Measurements from ENCODE around the gene UTP14C. TPM values are rescaled to one million over a fixed set of nuclear protein-coding genes. Genes with fewer than 3 reads are reported as not detected.

Gene UTP14C
- total and polyA plus RNA-seq, 2 experiments from 2014 or later, result 11.4 to 22.9 TPM

GRCh38 chr13:52004511-52005170, 19.9 kb upstream of the UTP14C start:
- Mint-ChIP-seq H3K4me1 (peaks cover 21% of the 10 kb centered on the region), H3K36me3 (ENCODE audit: low read depth) (peaks cover 8% of the 10 kb centered on the region), H3K4me3 (no peak overlapping the region), H3K9me3 (peaks cover 4% of the 10 kb centered on the region; the same call in 2 of the 3 replicates), H3K27ac (no peak overlapping the region), H3K27me3 (ENCODE audit: insufficient read depth, low read depth, poor library complexity) (peaks cover 15% of the 10 kb centered on the region)
- no peak for ATAC-seq
- Histone ChIP-seq H3K79me2 (replicated peaks; ENCODE audit: insufficient read depth) (peaks cover 1% of the 10 kb centered on the region), H3K27ac (ENCODE audit: low read depth) (no peak overlapping the region), H2AFZ (no peak overlapping the region), H3K36me3 (ENCODE audit: insufficient read depth) (no peaks in the 10 kb centered on the region), H3K4me3 (no peak overlapping the region), H3F3A (replicated peaks; ENCODE audit: low read depth) (no peaks in the 10 kb centered on the region), H3K4me2 (no peak overlapping the region), H3K9me2 (ENCODE audit: insufficient read depth) (no peaks in the 10 kb centered on the region), H3K4me1 (ENCODE audit: insufficient read depth) (peaks cover 5% of the 10 kb centered on the region), H4K20me1 (replicated peaks; ENCODE audit: insufficient read depth) (0 out of 2 replicates have a peak, but pooled peaks cover 1% of the 10 kb centered on the region), H3K27me3 (ENCODE audit: insufficient read depth) (peaks cover 11% of the 10 kb centered on the region)
- no peak for DNase-seq (ENCODE audit: low spot score)
- TF ChIP-seq ZNF331 (CRISPR knock-in tag; IDR thresholded peaks at IDR 0.05; ENCODE audit: low read depth), result no peak
- no peak for TF ChIP-seq EZH2phosphoT487 (IDR thresholded peaks at IDR 0.05; ENCODE audit: unreplicated experiment)
- TF ChIP-seq, protein P1, sequence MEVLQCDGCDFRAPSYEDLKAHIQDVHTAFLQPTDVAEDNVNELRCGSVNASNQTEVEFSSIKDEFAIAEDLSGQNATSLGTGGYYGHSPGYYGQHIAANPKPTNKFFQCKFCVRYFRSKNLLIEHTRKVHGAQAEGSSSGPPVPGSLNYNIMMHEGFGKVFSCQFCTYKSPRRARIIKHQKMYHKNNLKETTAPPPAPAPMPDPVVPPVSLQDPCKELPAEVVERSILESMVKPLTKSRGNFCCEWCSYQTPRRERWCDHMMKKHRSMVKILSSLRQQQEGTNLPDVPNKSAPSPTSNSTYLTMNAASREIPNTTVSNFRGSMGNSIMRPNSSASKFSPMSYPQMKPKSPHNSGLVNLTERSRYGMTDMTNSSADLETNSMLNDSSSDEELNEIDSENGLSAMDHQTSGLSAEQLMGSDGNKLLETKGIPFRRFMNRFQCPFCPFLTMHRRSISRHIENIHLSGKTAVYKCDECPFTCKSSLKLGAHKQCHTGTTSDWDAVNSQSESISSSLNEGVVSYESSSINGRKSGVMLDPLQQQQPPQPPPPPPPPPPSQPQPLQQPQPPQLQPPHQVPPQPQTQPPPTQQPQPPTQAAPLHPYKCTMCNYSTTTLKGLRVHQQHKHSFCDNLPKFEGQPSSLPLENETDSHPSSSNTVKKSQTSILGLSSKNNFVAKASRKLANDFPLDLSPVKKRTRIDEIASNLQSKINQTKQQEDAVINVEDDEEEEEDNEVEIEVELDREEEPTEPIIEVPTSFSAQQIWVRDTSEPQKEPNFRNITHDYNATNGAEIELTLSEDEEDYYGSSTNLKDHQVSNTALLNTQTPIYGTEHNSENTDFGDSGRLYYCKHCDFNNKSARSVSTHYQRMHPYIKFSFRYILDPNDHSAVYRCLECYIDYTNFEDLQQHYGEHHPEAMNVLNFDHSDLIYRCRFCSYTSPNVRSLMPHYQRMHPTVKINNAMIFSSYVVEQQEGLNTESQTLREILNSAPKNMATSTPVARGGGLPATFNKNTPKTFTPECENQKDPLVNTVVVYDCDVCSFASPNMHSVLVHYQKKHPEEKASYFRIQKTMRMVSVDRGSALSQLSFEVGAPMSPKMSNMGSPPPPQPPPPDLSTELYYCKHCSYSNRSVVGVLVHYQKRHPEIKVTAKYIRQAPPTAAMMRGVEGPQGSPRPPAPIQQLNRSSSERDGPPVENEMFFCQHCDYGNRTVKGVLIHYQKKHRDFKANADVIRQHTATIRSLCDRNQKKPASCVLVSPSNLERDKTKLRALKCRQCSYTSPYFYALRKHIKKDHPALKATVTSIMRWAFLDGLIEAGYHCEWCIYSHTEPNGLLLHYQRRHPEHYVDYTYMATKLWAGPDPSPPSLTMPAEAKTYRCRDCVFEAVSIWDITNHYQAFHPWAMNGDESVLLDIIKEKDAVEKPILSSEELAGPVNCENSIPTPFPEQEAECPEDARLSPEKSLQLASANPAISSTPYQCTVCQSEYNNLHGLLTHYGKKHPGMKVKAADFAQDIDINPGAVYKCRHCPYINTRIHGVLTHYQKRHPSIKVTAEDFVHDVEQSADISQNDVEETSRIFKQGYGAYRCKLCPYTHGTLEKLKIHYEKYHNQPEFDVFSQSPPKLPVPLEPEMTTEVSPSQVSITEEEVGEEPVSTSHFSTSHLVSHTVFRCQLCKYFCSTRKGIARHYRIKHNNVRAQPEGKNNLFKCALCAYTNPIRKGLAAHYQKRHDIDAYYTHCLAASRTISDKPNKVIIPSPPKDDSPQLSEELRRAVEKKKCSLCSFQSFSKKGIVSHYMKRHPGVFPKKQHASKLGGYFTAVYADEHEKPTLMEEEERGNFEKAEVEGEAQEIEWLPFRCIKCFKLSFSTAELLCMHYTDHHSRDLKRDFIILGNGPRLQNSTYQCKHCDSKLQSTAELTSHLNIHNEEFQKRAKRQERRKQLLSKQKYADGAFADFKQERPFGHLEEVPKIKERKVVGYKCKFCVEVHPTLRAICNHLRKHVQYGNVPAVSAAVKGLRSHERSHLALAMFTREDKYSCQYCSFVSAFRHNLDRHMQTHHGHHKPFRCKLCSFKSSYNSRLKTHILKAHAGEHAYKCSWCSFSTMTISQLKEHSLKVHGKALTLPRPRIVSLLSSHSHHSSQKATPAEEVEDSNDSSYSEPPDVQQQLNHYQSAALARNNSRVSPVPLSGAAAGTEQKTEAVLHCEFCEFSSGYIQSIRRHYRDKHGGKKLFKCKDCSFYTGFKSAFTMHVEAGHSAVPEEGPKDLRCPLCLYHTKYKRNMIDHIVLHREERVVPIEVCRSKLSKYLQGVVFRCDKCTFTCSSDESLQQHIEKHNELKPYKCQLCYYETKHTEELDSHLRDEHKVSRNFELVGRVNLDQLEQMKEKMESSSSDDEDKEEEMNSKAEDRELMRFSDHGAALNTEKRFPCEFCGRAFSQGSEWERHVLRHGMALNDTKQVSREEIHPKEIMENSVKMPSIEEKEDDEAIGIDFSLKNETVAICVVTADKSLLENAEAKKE (CRISPR knock-in tag; IDR thresholded peaks at IDR 0.05), result no peak
- no peak for TF ChIP-seq NANOG (IDR thresholded peaks at IDR 0.05; ENCODE audit: borderline replicate concordance)
- no peak for TF ChIP-seq ETS1 (IDR thresholded peaks at IDR 0.05)
- TF ChIP-seq POLR2AphosphoS5 (IDR thresholded peaks at IDR 0.05; ENCODE audit: low read depth), result no peak
- TF ChIP-seq CTCF (conservative IDR thresholded peaks at IDR 0.05; ENCODE audit: low read depth in 2 of 2), result no peak
- TF ChIP-seq STAT1 (IDR thresholded peaks at IDR 0.05; ENCODE audit: unreplicated experiment), result no peak
- no peak for TF ChIP-seq JUNB (IDR thresholded peaks at IDR 0.05; ENCODE audit: unreplicated experiment)
- TF ChIP-seq ZNF114 (CRISPR knock-in tag; IDR thresholded peaks at IDR 0.05), result no peak
- TF ChIP-seq, protein P2, sequence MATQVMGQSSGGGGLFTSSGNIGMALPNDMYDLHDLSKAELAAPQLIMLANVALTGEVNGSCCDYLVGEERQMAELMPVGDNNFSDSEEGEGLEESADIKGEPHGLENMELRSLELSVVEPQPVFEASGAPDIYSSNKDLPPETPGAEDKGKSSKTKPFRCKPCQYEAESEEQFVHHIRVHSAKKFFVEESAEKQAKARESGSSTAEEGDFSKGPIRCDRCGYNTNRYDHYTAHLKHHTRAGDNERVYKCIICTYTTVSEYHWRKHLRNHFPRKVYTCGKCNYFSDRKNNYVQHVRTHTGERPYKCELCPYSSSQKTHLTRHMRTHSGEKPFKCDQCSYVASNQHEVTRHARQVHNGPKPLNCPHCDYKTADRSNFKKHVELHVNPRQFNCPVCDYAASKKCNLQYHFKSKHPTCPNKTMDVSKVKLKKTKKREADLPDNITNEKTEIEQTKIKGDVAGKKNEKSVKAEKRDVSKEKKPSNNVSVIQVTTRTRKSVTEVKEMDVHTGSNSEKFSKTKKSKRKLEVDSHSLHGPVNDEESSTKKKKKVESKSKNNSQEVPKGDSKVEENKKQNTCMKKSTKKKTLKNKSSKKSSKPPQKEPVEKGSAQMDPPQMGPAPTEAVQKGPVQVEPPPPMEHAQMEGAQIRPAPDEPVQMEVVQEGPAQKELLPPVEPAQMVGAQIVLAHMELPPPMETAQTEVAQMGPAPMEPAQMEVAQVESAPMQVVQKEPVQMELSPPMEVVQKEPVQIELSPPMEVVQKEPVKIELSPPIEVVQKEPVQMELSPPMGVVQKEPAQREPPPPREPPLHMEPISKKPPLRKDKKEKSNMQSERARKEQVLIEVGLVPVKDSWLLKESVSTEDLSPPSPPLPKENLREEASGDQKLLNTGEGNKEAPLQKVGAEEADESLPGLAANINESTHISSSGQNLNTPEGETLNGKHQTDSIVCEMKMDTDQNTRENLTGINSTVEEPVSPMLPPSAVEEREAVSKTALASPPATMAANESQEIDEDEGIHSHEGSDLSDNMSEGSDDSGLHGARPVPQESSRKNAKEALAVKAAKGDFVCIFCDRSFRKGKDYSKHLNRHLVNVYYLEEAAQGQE (IDR thresholded peaks at IDR 0.05; ENCODE audit: unreplicated experiment), result no peak
- no peak for TF ChIP-seq CREB1 (CRISPR knock-in tag; IDR thresholded peaks at IDR 0.05; ENCODE audit: low read depth)
- TF ChIP-seq EZH2 (IDR thresholded peaks at IDR 0.05; ENCODE audit: low read depth, unreplicated experiment), result no peak
